Activated T-helper 1 cell treated with anti-CD3 and anti-CD28 coated beads, Interleukin-12 subunit alpha, Interleukin-12 subunit beta, Interleukin-2, Interleukin-4 antibody, amounts not matched to agents 30 ng/mL and 10 ng/mL and 1 ng/mL, durations not matched to agents 14 hours and 24 hours and 36 hours (primary cell): ENCODE results near the gene KRTAP5-7. TPM values are rescaled to one million over a fixed set of nuclear protein-coding genes. Genes with fewer than 3 reads are reported as not detected.
A peak's percentile ranks its signal among the peaks of the same experiment; 100 is the strongest.

ENCODE experiments used
- DNase-seq: peaks from one replicate; pipeline ENCODE4 v3.0.0; 2021; ENCODE audit warnings: low spot score
- H3K27ac Mint-ChIP-seq: one replicate; pipeline ENCODE4 v1.8.0; 2021; ENCODE audit warnings: mild to moderate bottlenecking, mixed read lengths
- H3K27me3 Mint-ChIP-seq: one replicate; pipeline ENCODE4 v1.8.0; 2022; ENCODE audit warnings: mild to moderate bottlenecking, moderate library complexity, mixed read lengths; ENCODE audit not compliant: insufficient read depth
- H3K36me3 Mint-ChIP-seq: one replicate; pipeline ENCODE4 v1.8.0; 2021; ENCODE audit warnings: low read depth, mixed read lengths
- H3K4me1 Mint-ChIP-seq: one replicate; pipeline ENCODE4 v1.8.0; 2021; ENCODE audit warnings: low read depth, mixed read lengths
- H3K4me3 Mint-ChIP-seq: one replicate; pipeline ENCODE4 v1.8.0; 2021; ENCODE audit warnings: mild to moderate bottlenecking, moderate library complexity, mixed read lengths
- H3K9me3 Mint-ChIP-seq: one replicate; pipeline ENCODE4 v1.8.0; 2021; ENCODE audit warnings: mixed read lengths
- intact Hi-C: fragments of 100-400 bp; cut with micrococcal nuclease; formaldehyde crosslinking; loops from one replicate; pipeline ENCODE4 v1.15.1; 2024
- total RNA-seq: library from RNA; stranded (reverse); gene quantifications from 2 replicates; pipeline ENCODE4 v1.2.3, GENCODE V29; 2022

Gene KRTAP5-7
- total RNA-seq, 1 donor from 2014 or later, result 0.23 TPM

DNA sequence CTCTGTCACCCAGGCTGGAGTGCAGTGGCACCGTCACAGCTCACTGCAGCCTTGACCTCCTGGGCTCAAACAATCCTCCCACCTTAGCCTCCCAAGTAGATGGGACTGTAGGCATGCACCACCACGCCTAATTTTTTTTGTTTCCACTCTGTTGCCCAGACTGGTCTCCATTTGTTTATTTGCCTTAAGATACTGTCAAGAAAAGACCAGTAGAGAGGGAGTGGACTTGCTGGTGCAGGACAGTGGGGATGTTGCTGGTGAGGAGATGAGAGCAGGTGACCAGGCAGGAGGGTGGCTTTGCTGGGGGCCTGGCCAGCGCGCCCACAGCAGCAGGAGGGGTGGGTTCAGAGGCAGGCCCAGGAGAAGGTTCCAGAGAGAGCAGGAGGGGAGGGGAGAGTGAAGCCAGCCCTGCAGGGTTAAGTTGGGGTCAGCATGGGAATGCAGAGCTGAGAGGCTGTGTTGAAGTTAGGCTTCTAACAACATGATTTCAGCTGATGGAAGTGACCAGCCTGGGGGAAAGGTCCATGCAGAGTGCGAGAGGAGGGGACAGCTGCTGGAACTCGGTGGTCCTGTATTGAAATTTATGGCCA lies 38.3 kb upstream of the KRTAP5-7 start:
- peaks cover 31% of the 10 kb centered on the region for H3K4me1 Mint-ChIP-seq
- intact Hi-C loops, result loop anchor here (1.0 kb wide), 2 partner anchors 35 to 39 kb away; partner anchors contain the start of gene NADSYN1
- no peaks in the 10 kb centered on the region for H3K9me3 Mint-ChIP-seq
- DNase-seq, result no peak
- H3K4me3 Mint-ChIP-seq, result peak overlapping the region; percentile 55
- H3K27ac Mint-ChIP-seq, result peak overlapping the region; percentile 94
- peaks cover 62% of the 10 kb centered on the region for H3K36me3 Mint-ChIP-seq
- H3K27me3 Mint-ChIP-seq, result no peaks in the 10 kb centered on the region

DNA sequence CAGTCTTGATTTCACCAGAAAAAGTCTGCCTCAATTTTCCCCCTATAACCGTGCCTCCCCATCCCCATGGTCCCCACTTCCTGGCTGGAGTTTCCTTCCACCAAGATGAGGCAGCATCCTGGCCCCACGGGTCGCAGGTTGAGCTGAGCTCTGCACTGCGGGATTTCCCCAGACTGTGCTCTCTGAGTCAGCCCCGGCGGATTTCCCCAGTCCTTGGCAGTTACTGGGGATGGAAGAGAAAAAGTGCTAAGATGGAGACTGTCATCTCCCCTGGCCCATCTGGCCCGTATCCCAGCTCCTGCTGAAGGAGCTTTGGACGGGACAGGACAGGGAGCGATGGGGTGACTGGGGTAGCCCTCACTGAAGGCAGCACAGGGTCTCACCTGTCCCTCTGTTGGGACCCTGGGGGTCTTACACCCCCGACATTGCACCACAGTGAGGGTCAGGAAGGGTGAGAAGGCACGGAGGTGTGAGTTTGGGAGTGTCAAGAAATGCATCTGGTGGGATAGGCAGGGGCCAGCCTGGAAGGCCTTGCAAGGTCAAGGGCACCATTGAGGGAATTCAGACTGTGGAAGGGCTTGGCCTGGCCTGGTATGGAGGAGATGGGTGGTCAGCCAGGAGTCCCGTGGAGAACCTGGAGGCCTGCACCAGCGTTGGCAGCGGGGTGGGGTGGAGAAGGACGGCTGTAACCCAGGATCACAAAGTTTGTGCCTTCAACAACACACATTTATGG lies 37.6 kb upstream of the KRTAP5-7 start:
- DNase-seq, result peak; percentile 58
- H3K27me3 Mint-ChIP-seq, result no peaks in the 10 kb centered on the region
- peaks cover 60% of the 10 kb centered on the region for H3K36me3 Mint-ChIP-seq
- no peaks in the 10 kb centered on the region for H3K9me3 Mint-ChIP-seq
- peaks cover 31% of the 10 kb centered on the region for H3K4me1 Mint-ChIP-seq
- intact Hi-C loops, result loop anchor here (1.0 kb wide), 2 partner anchors 36 to 40 kb away; partner anchors contain the start of gene NADSYN1
- peak overlapping the region; percentile 94 for H3K27ac Mint-ChIP-seq
- peak overlapping the region; percentile 63 for H3K4me3 Mint-ChIP-seq

DNA sequence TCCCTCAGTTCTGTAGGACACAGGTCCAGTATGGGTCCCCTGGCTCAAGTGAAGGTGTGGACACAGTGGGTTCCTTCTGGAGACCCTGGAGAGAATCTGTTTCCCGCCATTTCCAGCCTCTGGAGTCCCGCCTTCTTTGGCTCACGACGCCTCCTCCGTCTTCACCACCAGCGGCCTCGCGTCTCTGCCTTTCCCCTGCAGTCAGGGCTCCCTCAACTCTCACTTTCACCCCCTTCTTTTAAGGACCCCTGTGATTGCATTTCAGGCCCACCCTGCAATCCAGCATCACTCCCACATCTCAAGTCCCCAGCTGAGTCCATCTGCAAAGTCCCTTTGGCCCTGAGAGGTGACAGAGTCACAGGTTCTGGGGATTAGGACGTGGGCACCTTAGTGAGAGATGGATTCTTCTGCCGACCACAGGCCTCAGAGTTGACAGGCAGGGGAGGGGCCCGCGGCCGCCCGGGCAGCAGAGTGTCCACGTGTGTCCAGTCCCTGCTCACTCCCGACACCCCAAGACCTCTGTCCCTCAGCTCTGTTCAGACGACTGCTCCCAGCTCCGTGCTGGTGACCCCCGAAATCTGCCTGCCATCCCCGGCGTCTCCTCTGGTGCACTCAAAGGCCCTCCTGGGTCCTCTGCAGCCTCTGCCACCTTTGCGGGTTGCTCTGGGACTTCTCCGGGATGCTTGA lies 36.9 kb upstream of the KRTAP5-7 start:
- H3K4me1 Mint-ChIP-seq, result peaks cover 36% of the 10 kb centered on the region
- H3K4me3 Mint-ChIP-seq, result no peak overlapping the region
- H3K36me3 Mint-ChIP-seq, result peaks cover 62% of the 10 kb centered on the region
- peak overlapping the region; percentile 94 for H3K27ac Mint-ChIP-seq
- H3K9me3 Mint-ChIP-seq, result no peaks in the 10 kb centered on the region
- DNase-seq, result no peak
- H3K27me3 Mint-ChIP-seq, result no peaks in the 10 kb centered on the region
- intact Hi-C loops, result no loop called here

DNA sequence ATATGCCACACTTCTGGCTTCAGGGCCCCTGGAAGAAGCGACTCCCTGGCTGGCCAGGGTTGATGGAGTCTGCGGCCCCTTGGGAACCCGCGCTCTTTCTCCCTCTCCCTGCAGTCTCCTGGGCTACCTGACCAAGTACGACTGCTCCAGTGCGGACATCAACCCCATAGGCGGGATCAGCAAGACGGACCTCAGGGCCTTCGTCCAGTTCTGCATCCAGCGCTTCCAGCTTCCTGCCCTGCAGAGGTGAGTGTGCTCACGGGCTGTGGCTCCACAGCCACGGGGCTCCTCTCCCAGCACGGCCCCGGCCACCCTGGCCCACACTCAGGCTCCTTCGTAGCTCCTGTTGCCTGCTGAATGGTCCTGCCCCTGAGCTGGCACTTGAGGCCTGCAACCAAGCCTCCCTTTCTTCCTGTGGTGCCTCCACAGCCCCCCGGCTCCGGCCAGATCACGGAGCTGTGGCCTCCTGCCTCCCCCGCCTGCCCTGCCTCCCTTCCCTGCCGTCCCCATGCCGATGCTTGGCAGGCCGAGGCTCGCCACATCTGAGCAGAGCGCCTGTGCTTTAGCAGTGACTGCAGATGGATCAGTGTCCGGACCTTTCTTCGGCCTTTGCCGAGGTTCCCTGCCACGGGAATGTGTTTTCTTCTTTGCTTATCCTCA lies 36.2 kb upstream of the KRTAP5-7 start:
- intact Hi-C loops, result no loop called here
- DNase-seq, result no peak
- Mint-ChIP-seq H3K27ac (peak overlapping the region; percentile 78), H3K4me3 (no peak overlapping the region), H3K27me3 (no peaks in the 10 kb centered on the region), H3K9me3 (no peaks in the 10 kb centered on the region), H3K36me3 (peaks cover 62% of the 10 kb centered on the region), H3K4me1 (peaks cover 36% of the 10 kb centered on the region)

DNA sequence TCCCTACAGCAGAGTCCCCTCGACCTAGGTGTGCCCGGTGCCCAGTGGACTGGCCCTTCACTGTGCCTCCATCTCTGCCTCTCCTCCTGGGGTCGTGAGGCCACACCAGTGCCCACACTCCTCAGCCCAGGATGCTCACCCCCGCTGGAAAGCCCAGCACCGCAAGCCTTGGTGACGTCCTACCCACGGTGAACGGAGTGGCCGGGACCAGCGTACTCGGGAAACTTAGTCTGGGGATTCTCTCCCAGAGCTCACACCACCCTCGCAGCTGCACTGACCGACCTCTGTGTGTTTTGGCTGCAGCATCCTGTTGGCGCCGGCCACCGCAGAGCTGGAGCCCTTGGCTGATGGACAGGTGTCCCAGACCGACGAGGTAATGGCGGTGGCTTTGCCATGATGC lies 35.5 kb upstream of the KRTAP5-7 start:
- Mint-ChIP-seq H3K9me3 (no peaks in the 10 kb centered on the region), H3K4me1 (peaks cover 36% of the 10 kb centered on the region), H3K27ac (peak overlapping the region; percentile 54), H3K4me3 (no peak overlapping the region), H3K36me3 (peaks cover 57% of the 10 kb centered on the region), H3K27me3 (no peaks in the 10 kb centered on the region)
- intact Hi-C loops, result no loop called here
- no peak for DNase-seq

DNA sequence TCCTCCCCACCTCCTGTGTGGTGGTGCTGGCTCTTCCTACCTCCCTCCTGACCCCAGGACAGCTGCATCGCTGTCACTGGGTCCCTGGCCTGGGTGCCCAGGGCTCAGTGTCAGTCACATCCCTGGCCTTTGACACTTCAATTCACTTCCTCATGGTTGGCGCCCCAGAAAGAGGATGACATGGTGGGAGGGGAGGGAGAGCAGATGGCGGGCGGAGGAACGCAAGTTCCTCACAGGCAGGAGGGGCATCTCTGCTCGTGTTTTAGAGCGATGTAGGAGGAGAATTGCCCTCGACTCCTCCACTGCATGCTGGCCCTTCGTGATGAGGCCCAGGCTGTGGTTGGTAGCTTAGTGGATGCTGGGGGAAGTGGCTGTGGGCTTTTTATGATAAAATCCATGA lies 35.1 kb upstream of the KRTAP5-7 start:
- peaks cover 59% of the 10 kb centered on the region for H3K36me3 Mint-ChIP-seq
- no peak overlapping the region for H3K27ac Mint-ChIP-seq
- no peak overlapping the region for H3K4me3 Mint-ChIP-seq
- intact Hi-C loops, result loop anchor here (1.0 kb wide), 1 partner anchor 27 kb away; no protein-coding TSS in a partner anchor
- no peak for DNase-seq
- peaks cover 36% of the 10 kb centered on the region for H3K4me1 Mint-ChIP-seq
- no peaks in the 10 kb centered on the region for H3K27me3 Mint-ChIP-seq
- no peaks in the 10 kb centered on the region for H3K9me3 Mint-ChIP-seq

DNA sequence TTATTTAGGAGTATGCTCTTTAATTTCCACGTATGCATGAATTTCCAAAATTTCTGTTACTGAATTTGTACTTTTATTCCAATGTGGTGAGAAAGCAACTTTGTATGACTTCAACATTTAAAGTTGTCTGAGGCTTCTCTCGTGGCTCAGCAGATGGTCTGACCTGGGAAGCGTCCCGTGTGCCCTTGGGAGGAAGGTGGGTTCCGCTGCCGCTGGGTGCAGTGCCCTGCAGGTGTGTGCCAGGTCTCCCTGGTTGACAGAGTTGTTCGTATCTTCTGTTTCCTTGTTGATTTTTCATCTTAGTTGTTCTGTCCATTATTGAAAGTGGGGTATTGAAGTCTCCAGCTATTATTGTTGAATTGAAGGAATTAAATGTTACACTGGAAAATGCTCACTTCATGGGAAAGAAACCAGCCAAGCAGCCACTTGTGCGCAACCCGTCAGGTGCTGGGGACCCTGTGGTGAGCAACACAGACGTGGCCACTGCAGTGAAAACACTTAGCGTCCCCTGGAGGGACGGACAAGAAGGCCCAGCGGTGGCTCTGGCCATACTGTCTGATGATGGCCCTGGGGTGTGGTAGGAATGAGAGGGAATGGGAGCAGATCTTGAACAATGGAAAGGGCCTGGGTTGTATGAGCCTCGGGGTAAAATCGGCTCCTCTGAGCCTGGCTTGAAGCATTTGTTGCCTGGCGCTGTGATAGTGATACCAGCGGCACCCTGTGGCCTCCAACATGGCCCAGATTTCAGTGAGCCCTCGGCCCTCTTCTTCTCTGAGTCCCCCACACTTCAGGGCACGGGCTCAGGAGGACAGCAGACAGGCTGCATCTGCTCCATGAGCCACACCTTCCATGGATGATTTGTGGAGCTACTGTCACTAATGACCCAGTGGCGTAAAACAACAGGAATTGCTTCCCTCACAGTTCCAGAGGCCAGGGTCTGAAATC lies 31.5 kb upstream of the KRTAP5-7 start:
- no peak overlapping the region for H3K4me3 Mint-ChIP-seq
- H3K27me3 Mint-ChIP-seq, result no peaks in the 10 kb centered on the region
- DNase-seq, result no peak
- H3K36me3 Mint-ChIP-seq, result peaks cover 62% of the 10 kb centered on the region
- intact Hi-C loops, result no loop called here
- H3K4me1 Mint-ChIP-seq, result peaks cover 12% of the 10 kb centered on the region
- H3K27ac Mint-ChIP-seq, result peak overlapping the region; percentile 57
- H3K9me3 Mint-ChIP-seq, result no peaks in the 10 kb centered on the region

DNA sequence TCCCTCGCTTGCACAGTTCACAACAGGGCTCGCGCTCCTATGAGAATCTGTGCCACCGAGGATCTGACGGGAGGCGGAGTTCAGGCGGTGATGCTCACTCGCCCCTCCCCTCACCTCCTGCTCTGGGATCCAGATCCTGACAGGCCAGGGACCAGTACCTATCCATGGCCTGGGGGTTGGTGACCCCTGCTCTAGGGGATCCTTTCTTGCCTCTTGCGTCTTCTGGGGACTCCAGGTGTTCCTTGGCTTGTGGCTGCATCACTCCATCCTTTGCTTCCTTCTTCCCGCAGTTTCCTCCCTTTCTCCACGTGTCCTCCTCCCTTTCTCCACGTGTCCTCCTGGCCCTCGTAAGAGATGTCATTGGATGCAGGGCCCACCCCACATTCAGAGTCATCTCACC lies 30.6 kb upstream of the KRTAP5-7 start:
- no peak overlapping the region for H3K4me3 Mint-ChIP-seq
- H3K9me3 Mint-ChIP-seq, result no peaks in the 10 kb centered on the region
- DNase-seq, result no peak
- no peaks in the 10 kb centered on the region for H3K27me3 Mint-ChIP-seq
- H3K27ac Mint-ChIP-seq, result no peak overlapping the region
- intact Hi-C loops, result no loop called here
- H3K36me3 Mint-ChIP-seq, result peaks cover 58% of the 10 kb centered on the region
- peaks cover 12% of the 10 kb centered on the region for H3K4me1 Mint-ChIP-seq

DNA sequence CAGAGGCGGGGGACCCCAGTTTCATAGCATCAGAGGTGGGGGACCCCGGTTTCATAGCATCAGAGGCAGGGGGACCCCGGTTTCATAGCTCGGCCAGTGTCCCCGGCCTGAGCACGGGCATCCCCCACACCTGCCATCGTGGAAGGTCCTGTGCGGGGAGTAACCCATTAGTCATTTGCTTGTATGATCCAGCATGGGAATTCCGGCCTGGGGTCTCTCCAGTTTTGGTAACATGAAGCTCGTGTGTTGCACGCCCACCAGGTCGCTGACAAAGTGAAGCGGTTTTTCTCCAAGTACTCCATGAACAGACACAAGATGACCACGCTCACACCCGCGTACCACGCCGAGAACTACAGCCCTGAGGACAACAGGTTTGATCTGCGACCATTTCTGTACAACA lies 29.0 kb upstream of the KRTAP5-7 start:
- no peaks in the 10 kb centered on the region for H3K9me3 Mint-ChIP-seq
- no peak for DNase-seq
- peaks cover 47% of the 10 kb centered on the region for H3K36me3 Mint-ChIP-seq
- H3K27me3 Mint-ChIP-seq, result no peaks in the 10 kb centered on the region
- no peak overlapping the region for H3K27ac Mint-ChIP-seq
- peaks cover 12% of the 10 kb centered on the region for H3K4me1 Mint-ChIP-seq
- no peak overlapping the region for H3K4me3 Mint-ChIP-seq
- intact Hi-C loops, result no loop called here

DNA sequence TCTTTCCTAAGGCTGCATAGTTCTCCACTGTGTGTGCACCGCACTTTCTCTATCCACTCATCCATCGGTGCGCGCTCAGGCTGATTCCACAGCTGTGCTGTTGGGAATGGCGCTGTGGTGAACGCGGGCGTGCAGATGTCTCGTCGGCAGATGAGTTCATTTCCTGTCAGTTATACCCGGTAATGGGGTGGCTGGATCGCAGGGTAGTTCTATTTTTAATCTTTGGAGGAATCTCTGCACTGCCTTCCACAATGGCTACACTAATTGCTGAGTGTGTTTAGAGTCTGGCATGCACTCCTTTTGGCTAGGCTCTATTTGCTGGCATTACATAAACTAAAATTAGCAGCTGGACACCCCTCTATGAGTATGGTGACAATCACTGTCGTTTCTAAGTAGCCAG lies 27.9 kb upstream of the KRTAP5-7 start:
- no peak for DNase-seq
- no peaks in the 10 kb centered on the region for H3K27me3 Mint-ChIP-seq
- peaks cover 12% of the 10 kb centered on the region for H3K4me1 Mint-ChIP-seq
- no peaks in the 10 kb centered on the region for H3K9me3 Mint-ChIP-seq
- intact Hi-C loops, result no loop called here
- no peak overlapping the region for H3K4me3 Mint-ChIP-seq
- H3K27ac Mint-ChIP-seq, result peak overlapping the region; percentile 62
- peaks cover 43% of the 10 kb centered on the region for H3K36me3 Mint-ChIP-seq

DNA sequence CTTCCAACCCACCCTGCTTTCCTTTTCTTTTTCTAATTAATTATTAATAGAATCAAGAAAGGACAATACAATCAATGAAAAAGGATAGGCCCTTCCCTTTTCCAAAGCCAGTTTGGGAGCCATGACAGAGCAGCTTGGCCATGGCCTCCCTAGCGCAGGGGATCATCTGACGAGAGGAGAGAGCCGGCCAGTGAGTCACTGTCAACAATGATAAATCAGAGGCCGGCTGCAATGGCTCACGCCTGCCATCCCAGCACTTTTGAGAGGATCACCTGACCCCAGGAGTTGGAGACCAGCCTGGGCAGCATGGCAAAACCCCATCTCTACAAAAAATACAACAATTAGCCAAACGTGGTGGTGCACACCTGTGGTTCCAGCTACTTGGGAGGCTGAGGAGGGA lies 27.5 kb upstream of the KRTAP5-7 start:
- H3K36me3 Mint-ChIP-seq, result peaks cover 42% of the 10 kb centered on the region
- no peak overlapping the region for H3K27ac Mint-ChIP-seq
- DNase-seq, result no peak
- H3K9me3 Mint-ChIP-seq, result no peaks in the 10 kb centered on the region
- no peak overlapping the region for H3K4me3 Mint-ChIP-seq
- H3K4me1 Mint-ChIP-seq, result peaks cover 12% of the 10 kb centered on the region
- H3K27me3 Mint-ChIP-seq, result no peaks in the 10 kb centered on the region
- intact Hi-C loops, result no loop called here

DNA sequence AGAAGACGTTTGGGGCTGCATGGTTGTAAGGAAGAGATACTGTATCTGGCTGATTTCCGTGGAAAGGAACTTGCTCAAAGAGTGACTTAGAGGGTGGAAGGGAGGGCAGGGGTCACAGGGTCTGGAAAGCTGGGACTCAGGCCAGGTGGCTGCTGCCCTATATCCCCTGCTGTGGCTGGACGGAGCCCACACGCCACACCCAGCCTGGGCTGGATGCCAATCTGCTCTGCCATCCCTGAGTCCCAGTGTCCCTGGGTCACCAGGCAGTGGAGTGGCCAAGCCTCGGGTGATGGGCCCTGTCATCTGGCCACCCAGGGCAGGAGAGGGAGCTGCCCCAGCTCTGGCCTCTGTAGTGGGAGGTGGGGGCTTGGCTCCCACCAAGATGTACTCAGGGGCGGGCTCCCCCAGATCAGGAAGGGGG lies 26.5 kb upstream of the KRTAP5-7 start:
- Mint-ChIP-seq H3K27me3 (no peaks in the 10 kb centered on the region), H3K9me3 (no peaks in the 10 kb centered on the region), H3K4me1 (peaks cover 7% of the 10 kb centered on the region), H3K27ac (no peak overlapping the region), H3K4me3 (no peak overlapping the region), H3K36me3 (peaks cover 39% of the 10 kb centered on the region)
- intact Hi-C loops, result no loop called here
- no peak for DNase-seq
